Pancreas (tissue), 10 donors: ENCODE results near the gene CHCHD3. TPM values are rescaled to one million over a fixed set of nuclear protein-coding genes. Genes with fewer than 3 reads are reported as not detected.

Experiments used
- ATAC-seq, 4 donors: fragments of 200-7000 bp; cut with Tn5 transposase; one replicate each; pipeline versions ENCODE4 v1.8.0 to v1.9.1; 2020; ENCODE audit warnings: mild to moderate bottlenecking in 4 of 4, moderate library complexity in 4 of 4
- DNase-seq, 6 donors: peaks; one replicate each; pipeline ENCODE4 v3.0.0-alpha.2; 2020
- FAIRE-seq: peaks from 2 replicates; lab custom pipeline; 2012; peaks lifted over from hg19 to GRCh38; lab: Jason Lieb, UNC
- H3K27ac ChIP-seq, 4 donors: fragments of 200-600 bp; sonication (generic); 1 replicate in 3 of 4; 2 replicates in 1 of 4; pipeline versions ENCODE4 v1.5.0 to v1.8.0; 2020
- H3K27me3 ChIP-seq, 4 donors: fragments of 200-600 bp; one replicate each; pipeline ENCODE4 v1.8.0; 2021
- H3K36me3 ChIP-seq, 3 donors: fragments of 200-600 bp; sonication (generic) in 1 of 3; one replicate each; pipeline versions ENCODE4 v1.5.0 to v1.8.0; 2020 to 2021
- H3K4me1 ChIP-seq, 3 donors: fragments of 200-600 bp; one replicate each; pipeline ENCODE4 v1.8.0; 2021
- H3K4me3 ChIP-seq, 4 donors: fragments of 200-600 bp; sonication (generic) in 2 of 4; one replicate each; pipeline versions ENCODE4 v1.5.0 to v1.8.0; 2020 to 2021
- H3K9me3 ChIP-seq, 4 donors: fragments of 200-600 bp; one replicate each; pipeline ENCODE4 v1.8.0; 2021
- WGBS, 2 donors: extraction: QIAGEN DNeasy Blood & Tissue Kit; methylation state at CpG; one replicate each; pipeline ENCODE4 v1.1.7; 2013; 5-methylcytosine and 5-hydroxymethylcytosine counted together
- intact Hi-C, 3 donors: fragments of 100-400 bp; cut with DNase I; formaldehyde crosslinking; loops; one replicate each; pipeline versions ENCODE4 v1.11.1 to v1.14.2; 2022
- polyA plus RNA-seq, 2 donors: library from polyadenylated mRNA; stranded (reverse); fragments of 200-250 nt; gene quantifications; one replicate each; pipeline ENCODE4 v1.2.3, GENCODE V29; 2013
- total RNA-seq, 6 donors: library from RNA; stranded (reverse); fragmentation: NEBNext Ultra II Directional in 4 of 6; extraction: Animal tissue kit (Norgen Biotek cat#: 25700) in 4 of 6; gene quantifications; one replicate each; pipeline versions ENCODE4 v1.2.1 to v1.2.4, GENCODE V29; 2021 to 2023
- TF ChIP-seq, protein P1 (sequence below), 4 donors: fragments of 200-600 bp; sonication (generic) in 3 of 4; IDR thresholded peaks; one replicate each; pipeline versions ENCODE4 v1.5.0 to v1.8.0; 2021; ENCODE audit warnings: antibody characterized with exemption in 4 of 4
- donor health status: healthy with polysubstance abuse.
- donor health status: DM: no; HTN: no; CAD: no; lungs with moderate emphysema.
- donor health status: DM: no; HTN: no; CAD: no.
- donor health status: control.
- donor health status: control.
- donor health status: Bipolar disorder and iron deficiency.
- donor health status: DM: yes; HTN: yes; CAD: no.
- donor health status: DM: no; HTN: no; CAD: no.
- donor health status: DM: no; HTN: no; CAD: no.
- donor health status: DM: yes; HTN: yes; CAD: no.

Gene CHCHD3
- total and polyA plus RNA-seq, 8 donors = 7.9 to 23.2 (median 19.3) TPM

DNA sequence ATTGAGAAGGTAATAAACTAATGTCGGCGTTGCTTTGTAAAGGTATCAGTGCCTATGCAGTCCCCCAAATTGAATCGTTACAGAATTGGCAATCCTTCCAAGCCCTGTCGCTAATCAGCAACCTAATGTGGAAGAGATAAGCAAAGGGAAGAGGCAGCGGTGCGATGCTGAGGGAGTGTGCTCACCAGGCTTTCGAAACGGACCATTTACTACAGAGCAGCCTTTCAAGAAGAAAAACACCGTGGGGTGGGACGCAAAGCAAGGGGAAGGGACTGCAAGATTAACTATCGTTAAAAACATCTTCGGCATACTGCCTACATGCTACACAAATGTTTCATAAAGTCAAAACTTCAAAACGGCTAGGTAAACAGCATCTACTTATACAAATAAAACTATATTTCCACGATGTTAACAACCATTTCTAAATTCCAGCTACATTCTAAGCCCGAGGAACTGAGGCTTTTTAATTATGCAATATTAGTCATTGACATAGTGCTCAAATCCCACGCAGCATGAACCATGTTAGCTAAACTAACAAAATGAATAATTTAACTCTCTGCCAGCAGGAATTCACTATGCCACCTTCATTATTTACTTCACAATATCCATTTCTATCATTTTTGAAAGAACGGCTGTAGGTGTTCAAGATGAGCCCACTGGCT, 85.2 kb downstream of the CHCHD3 start:
- ATAC-seq = no peak
- intact Hi-C loops = no loop called here
- TF ChIP-seq, protein P1, sequence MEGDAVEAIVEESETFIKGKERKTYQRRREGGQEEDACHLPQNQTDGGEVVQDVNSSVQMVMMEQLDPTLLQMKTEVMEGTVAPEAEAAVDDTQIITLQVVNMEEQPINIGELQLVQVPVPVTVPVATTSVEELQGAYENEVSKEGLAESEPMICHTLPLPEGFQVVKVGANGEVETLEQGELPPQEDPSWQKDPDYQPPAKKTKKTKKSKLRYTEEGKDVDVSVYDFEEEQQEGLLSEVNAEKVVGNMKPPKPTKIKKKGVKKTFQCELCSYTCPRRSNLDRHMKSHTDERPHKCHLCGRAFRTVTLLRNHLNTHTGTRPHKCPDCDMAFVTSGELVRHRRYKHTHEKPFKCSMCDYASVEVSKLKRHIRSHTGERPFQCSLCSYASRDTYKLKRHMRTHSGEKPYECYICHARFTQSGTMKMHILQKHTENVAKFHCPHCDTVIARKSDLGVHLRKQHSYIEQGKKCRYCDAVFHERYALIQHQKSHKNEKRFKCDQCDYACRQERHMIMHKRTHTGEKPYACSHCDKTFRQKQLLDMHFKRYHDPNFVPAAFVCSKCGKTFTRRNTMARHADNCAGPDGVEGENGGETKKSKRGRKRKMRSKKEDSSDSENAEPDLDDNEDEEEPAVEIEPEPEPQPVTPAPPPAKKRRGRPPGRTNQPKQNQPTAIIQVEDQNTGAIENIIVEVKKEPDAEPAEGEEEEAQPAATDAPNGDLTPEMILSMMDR (IDR thresholded peaks at IDR 0.05) = no peak
- no peaks in the 10 kb centered on the region for H3K36me3 ChIP-seq
- no peak overlapping the region for H3K27ac ChIP-seq
- no peak for FAIRE-seq
- no peaks in the 10 kb centered on the region for H3K9me3 ChIP-seq
- no peak overlapping the region for H3K4me3 ChIP-seq
- peaks cover 0 to 9% (median 0%) of the 10 kb centered on the region in 3 donors for H3K4me1 ChIP-seq
- DNase-seq = no peak
- H3K27me3 ChIP-seq = no peaks in the 10 kb centered on the region
- 77 to 81% methylated on average over 17 of the region's 17 CpGs for WGBS, 2 donors

DNA sequence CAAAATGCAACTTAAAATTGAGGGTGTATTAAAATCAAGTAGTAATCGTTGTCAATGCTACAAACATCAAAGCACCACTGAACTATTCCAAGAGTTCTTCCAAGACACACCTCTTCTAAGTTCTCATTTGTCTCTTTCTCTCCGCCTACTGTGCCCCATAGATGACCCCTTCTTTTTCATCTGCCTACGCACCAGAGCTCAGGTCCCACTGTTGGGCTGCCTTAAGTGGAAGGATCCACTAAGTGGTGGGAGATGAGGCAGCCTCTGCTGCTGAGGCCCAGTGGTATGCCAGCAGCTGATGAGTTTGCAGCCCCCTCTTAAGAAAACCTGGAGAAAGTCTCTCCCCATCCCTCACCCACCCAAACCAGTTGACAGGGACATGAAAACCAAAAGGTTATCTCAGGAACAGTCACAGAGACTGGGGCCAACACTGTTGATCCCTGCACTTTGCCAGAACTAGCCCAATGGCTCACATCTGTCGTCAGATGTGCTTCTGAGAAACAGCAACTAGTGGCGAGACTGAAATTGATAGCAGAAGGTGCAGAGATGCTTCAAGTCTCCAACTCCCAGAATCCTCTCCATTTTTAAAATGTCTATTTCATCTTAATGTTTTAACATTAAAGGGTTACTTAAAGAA, 88.4 kb downstream of the CHCHD3 start:
- Histone ChIP-seq H3K27ac (no peak overlapping the region), H3K27me3 (no peaks in the 10 kb centered on the region), H3K4me1 (peaks cover 0 to 5% (median 0%) of the 10 kb centered on the region in 3 donors), H3K36me3 (no peaks in the 10 kb centered on the region), H3K4me3 (no peak overlapping the region), H3K9me3 (no peaks in the 10 kb centered on the region)
- no peak for FAIRE-seq
- 90% methylated on average over 5 of the region's 5 CpGs for WGBS, 2 donors
- intact Hi-C loops = no loop called here
- TF ChIP-seq, protein P1 (IDR thresholded peaks at IDR 0.05) = no peak
- DNase-seq = no peak
- no peak for ATAC-seq

DNA sequence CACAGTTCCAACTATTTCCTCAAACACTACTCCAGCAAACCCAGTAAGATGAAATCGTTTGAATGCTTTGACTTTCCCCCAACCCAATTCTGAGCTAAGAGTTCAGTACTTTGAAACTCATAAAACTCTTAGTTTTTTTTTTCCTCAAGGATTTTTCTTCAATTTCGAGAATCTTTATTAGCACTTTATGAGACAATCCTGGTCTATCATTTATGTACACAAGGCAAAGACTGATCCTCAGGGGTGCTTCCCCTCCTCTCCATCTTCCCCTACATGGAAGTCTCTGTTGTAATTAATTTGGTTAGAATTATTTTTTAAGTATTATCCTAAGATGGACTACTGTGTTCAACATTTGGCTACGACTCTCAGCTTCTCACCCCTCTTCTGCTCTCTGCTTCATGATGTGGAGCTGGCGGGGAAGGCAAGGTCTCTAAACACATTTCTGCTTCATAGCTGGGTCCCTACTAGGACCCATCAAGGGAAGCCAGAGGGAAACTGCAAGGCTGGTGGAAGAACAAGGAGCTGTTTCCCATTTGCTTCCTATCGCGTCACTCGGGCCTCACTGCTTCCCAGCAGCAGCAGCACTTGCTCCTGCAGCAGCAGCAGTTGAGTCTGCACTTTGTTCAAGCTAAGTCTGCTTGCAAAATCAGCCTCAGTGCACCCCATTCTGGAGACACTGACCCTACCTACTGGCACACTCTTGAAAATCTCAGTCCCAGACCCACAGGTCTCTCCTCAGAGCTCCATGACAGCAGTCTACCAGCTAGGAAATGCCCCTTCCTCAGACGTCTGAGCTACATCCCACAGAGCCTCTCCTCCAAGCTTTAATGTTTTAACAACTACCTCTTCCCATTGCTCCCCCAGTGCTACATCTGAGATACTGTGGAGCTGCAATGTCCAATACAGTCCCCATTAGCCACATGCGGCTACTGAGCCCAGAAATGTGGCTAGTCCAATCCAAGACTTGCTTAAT, 90.0 kb downstream of the CHCHD3 start:
- intact Hi-C loops = no loop called here
- ATAC-seq (peak in 1 of 4 donors; percentile 18), FAIRE-seq (no peak), DNase-seq (no peak)
- Histone ChIP-seq H3K4me3 (no peak overlapping the region), H3K9me3 (no peaks in the 10 kb centered on the region), H3K27me3 (no peaks in the 10 kb centered on the region), H3K27ac (no peak overlapping the region), H3K36me3 (no peaks in the 10 kb centered on the region), H3K4me1 (peaks cover 0 to 5% (median 0%) of the 10 kb centered on the region in 3 donors)
- TF ChIP-seq, protein P1 (IDR thresholded peaks at IDR 0.05) = no peak
- WGBS, 2 donors = 80 to 83% methylated on average over 9 of the region's 9 CpGs

DNA sequence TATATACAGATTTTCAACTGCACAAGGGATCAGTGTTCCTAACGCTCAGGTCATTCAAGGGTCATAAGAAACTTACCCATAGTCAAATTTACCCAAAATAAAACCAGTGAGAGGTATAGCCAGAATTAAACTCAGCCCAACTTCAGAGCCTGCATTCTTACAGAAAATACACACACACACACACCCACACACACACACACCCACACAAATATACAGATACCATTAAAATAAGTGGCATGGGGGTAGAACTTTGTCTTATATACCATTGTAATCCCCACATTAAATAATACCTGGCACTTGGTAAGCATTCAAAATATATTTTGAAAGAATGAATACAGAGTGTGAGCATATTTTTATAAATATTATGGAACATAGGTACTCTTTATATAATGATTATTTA, 93.8 kb downstream of the CHCHD3 start:
- FAIRE-seq (no peak), DNase-seq (no peak), ATAC-seq (no peak)
- Histone ChIP-seq H3K4me3 (no peak overlapping the region), H3K36me3 (no peaks in the 10 kb centered on the region), H3K9me3 (no peaks in the 10 kb centered on the region), H3K4me1 (no peaks in the 10 kb centered on the region), H3K27ac (no peak overlapping the region), H3K27me3 (no peaks in the 10 kb centered on the region)
- 93 to 97% methylated on average over 1 of the region's 1 CpG for WGBS, 2 donors
- intact Hi-C loops = no loop called here
- TF ChIP-seq, protein P1 (IDR thresholded peaks at IDR 0.05) = no peak
